A549 (cell line): ENCODE data around the gene PRF1. TPM values are rescaled to one million over a fixed set of nuclear protein-coding genes. Genes with fewer than 3 reads are reported as not detected.

ENCODE experiments used
- ATAC-seq, 2 experiments: fragments of 200-7000 bp in 1 of 2; fragments of >200 bp in 1 of 2; cut with Nextera tagmentation in 1 of 2; cut with Tn5 transposase in 1 of 2; 3 replicates each; pipeline versions ENCODE4 v1.8.0 to v1.9.1; 2018 to 2020; ENCODE audit warnings: mild to moderate bottlenecking in 1 of 2, moderate library complexity in 1 of 2
- CTCF ChIA-PET: fragments of 300-600 bp; sonication (Branson Sonifier 250); formaldehyde crosslinking; extraction: SDS; loops from one replicate; lab custom pipeline; 2021; ENCODE audit warnings: antibody characterized with exemption, inconsistent platforms; lab: Yijun Ruan, JAX
- POLR2A ChIA-PET: fragments of 350-600 bp; formaldehyde crosslinking; extraction: SDS; loops from one replicate; lab custom pipeline; 2021; ENCODE audit warnings: antibody characterized with exemption, inconsistent platforms; lab: Yijun Ruan, JAX
- DNase-seq, 2 experiments: peaks; one replicate each; pipeline versions ENCODE4 v3.0.0 to v3.0.0-alpha.2; 2011 to 2016; ENCODE audit warnings: low read depth in 1 of 2, low spot score in 1 of 2
- FAIRE-seq: peaks from 2 replicates; lab custom pipeline; 2011; peaks lifted over from hg19 to GRCh38; lab: Jason Lieb, UNC
- H3K27ac ChIP-seq, 2 experiments: fragments of >200 bp; sonication (Bioruptor Twin); formaldehyde crosslinking; 3 replicates each; pipeline ENCODE4 v1.5.1; 2016 to 2017
- H3K4me1 ChIP-seq: fragments of >200 bp; sonication (Bioruptor Twin); formaldehyde crosslinking; 3 replicates; pipeline ENCODE4 v1.6.1; 2016
- H3K4me2 ChIP-seq: fragments of >200 bp; sonication (Bioruptor Twin); formaldehyde crosslinking; 3 replicates; pipeline ENCODE4 v1.6.1; 2016
- H3K4me3 ChIP-seq: fragments of >200 bp; sonication (Bioruptor Twin); formaldehyde crosslinking; 3 replicates; pipeline ENCODE4 v1.5.1; 2016
- H3K9me3 ChIP-seq: fragments of >200 bp; sonication (Bioruptor Twin); formaldehyde crosslinking; 3 replicates; pipeline ENCODE4 v1.6.1; 2016
- BCL3 ChIP-seq: fragments of >200 bp; sonication (Bioruptor Twin); formaldehyde crosslinking; IDR thresholded peaks from 3 replicates; pipeline ENCODE4 v1.6.1; 2016
- BHLHE40 ChIP-seq: IDR thresholded peaks from 2 replicates; pipeline ENCODE4 v1.6.1; 2012; ENCODE audit warnings: low read depth, low read length, inconsistent platforms
- CBX8 ChIP-seq: fragments of 200-600 bp; sonication (generic); IDR thresholded peaks from 2 replicates; pipeline ENCODE4 v1.6.1; 2016
- CHD2 ChIP-seq: fragments of 150-350 bp; IDR thresholded peaks from 2 replicates; pipeline ENCODE4 v1.6.1; 2014; ENCODE audit warnings: low read length; ENCODE audit not compliant: partially characterized antibody
- CHD4 ChIP-seq: fragments of 200-600 bp; sonication (generic); IDR thresholded peaks from 2 replicates; pipeline ENCODE4 v1.6.1; 2016; ENCODE audit warnings: antibody characterized with exemption, mild to moderate bottlenecking, borderline replicate concordance
- CTCF ChIP-seq: fragments of >200 bp; sonication (Bioruptor Twin); formaldehyde crosslinking; IDR thresholded peaks from 3 replicates; pipeline ENCODE4 v1.5.1; 2016
- E2F6 ChIP-seq: IDR thresholded peaks from 2 replicates; pipeline ENCODE4 v1.6.1; 2012; ENCODE audit warnings: low read depth, borderline replicate concordance
- EHF ChIP-seq: fragments of 250-450 bp; sonication (Bioruptor Pico); IDR thresholded peaks from 2 replicates; pipeline ENCODE4 v1.5.0; 2020; ENCODE audit warnings: mild to moderate bottlenecking
- EHMT2 ChIP-seq: fragments of 200-600 bp; sonication (generic); IDR thresholded peaks from 2 replicates; pipeline ENCODE4 v1.6.1; 2016; ENCODE audit warnings: antibody characterized with exemption, low read depth, mild to moderate bottlenecking, moderate library complexity
- ESRRA ChIP-seq: fragments of 150-350 bp; IDR thresholded peaks from 2 replicates; pipeline ENCODE4 v1.6.1; 2014; ENCODE audit warnings: mild to moderate bottlenecking, low read length, borderline replicate concordance
- FOSL2 ChIP-seq, 2 experiments: fragments of 450-650 bp in 1 of 2; fragments of >200 bp in 1 of 2; sonication (Bioruptor Twin) in 1 of 2; formaldehyde crosslinking; IDR thresholded peaks; 2 replicates each; pipeline versions ENCODE4 v1.5.0 to v1.6.1; 2016 to 2020; ENCODE audit warnings: mild to moderate bottlenecking in 1 of 2, moderate library complexity in 1 of 2
- FOXS1 ChIP-seq: fragments of 250-450 bp; sonication (Bioruptor Pico); IDR thresholded peaks from 2 replicates; pipeline ENCODE4 v1.5.0; 2020; ENCODE audit warnings: mild to moderate bottlenecking, moderate library complexity
- HDAC2 ChIP-seq: fragments of 200-600 bp; sonication (generic); IDR thresholded peaks from 2 replicates; pipeline ENCODE4 v1.6.1; 2016
- HES2 ChIP-seq: fragments of >200 bp; sonication (Bioruptor Twin); formaldehyde crosslinking; IDR thresholded peaks from 2 replicates; pipeline ENCODE4 v1.6.1; 2016
- HEYL ChIP-seq: fragments of 250-450 bp; sonication (Bioruptor Pico); IDR thresholded peaks from 2 replicates; pipeline ENCODE4 v1.8.0; 2021; ENCODE audit warnings: mild to moderate bottlenecking, moderate library complexity
- JUN ChIP-seq, 2 experiments: fragments of >200 bp; sonication (Bioruptor Twin); formaldehyde crosslinking; IDR thresholded peaks; 2 replicates in 1 of 2; 3 replicates in 1 of 2; pipeline ENCODE4 v1.6.1; 2016 to 2017
- NR3C1 ChIP-seq: fragments of >200 bp; sonication (Bioruptor Twin); formaldehyde crosslinking; IDR thresholded peaks from 3 replicates; pipeline ENCODE4 v1.6.1; 2017
- PHF8 ChIP-seq: fragments of 200-600 bp; sonication (generic); IDR thresholded peaks from 2 replicates; pipeline ENCODE4 v1.6.1; 2016; ENCODE audit warnings: low read depth, mild to moderate bottlenecking, antibody characterized with exemption, moderate library complexity, borderline replicate concordance
- RARB ChIP-seq: fragments of 250-450 bp; sonication (Bioruptor Pico); IDR thresholded peaks from 2 replicates; pipeline ENCODE4 v1.8.0; 2021; ENCODE audit warnings: mild to moderate bottlenecking, moderate library complexity
- RCOR1 ChIP-seq: fragments of 150-350 bp; IDR thresholded peaks from 2 replicates; pipeline ENCODE4 v1.6.1; 2014; ENCODE audit warnings: antibody characterized with exemption, low read length, low read depth
- RNF2 ChIP-seq: fragments of 200-600 bp; sonication (generic); IDR thresholded peaks from 2 replicates; pipeline ENCODE4 v1.6.1; 2016; ENCODE audit warnings: low read depth, mild to moderate bottlenecking, antibody characterized with exemption, moderate library complexity, borderline replicate concordance
- SMC3 ChIP-seq: fragments of >200 bp; sonication (Bioruptor Twin); formaldehyde crosslinking; IDR thresholded peaks from 3 replicates; pipeline ENCODE4 v1.6.1; 2018; ENCODE audit warnings: inconsistent platforms
- SREBF2 ChIP-seq: fragments of 450-650 bp; IDR thresholded peaks from 2 replicates; pipeline ENCODE4 v1.6.1; 2014; ENCODE audit warnings: mild to moderate bottlenecking, moderate library complexity
- ZNF302 ChIP-seq: fragments of 250-450 bp; sonication (Bioruptor Pico); IDR thresholded peaks from 2 replicates; pipeline ENCODE4 v1.9.0; 2021; ENCODE audit warnings: inconsistent platforms, mild to moderate bottlenecking, moderate library complexity
- ZSCAN20 ChIP-seq: fragments of 250-450 bp; sonication (Bioruptor Pico); IDR thresholded peaks from 2 replicates; pipeline ENCODE4 v1.8.0; 2022; ENCODE audit warnings: mild to moderate bottlenecking, moderate library complexity
- WGBS: methylation state at CpG from one replicate; pipeline ENCODE4 v1.1.6; 2017; ENCODE audit errors: missing lambda C conversion rate; 5-methylcytosine and 5-hydroxymethylcytosine counted together
- polyA plus RNA-seq, 4 experiments: library from polyadenylated mRNA; depleted of rRNA in 3 of 4; stranded (reverse); fragments of >200 nt; fragmentation: RNase III in 1 of 4; extraction: RNeasy Plus Mini Kit Qiagen cat#74134 plus additional on column Dnase treatment in 1 of 4; gene quantifications; 2 replicates in 3 of 4; 3 replicates in 1 of 4; pipeline ENCODE4 v1.2.3, GENCODE V29; 2011 to 2017

Gene PRF1
- polyA plus RNA-seq, 2 of the 4 experiments (the other 2 are of a cell fraction) = not detected

- ATAC-seq = no peak
- DNase-seq = no peak
- H3K4me3 ChIP-seq = no peak overlapping the region
- H3K9me3 ChIP-seq = no peaks in the 10 kb centered on the region
- TF ChIP-seq CHD2 (no peak), ZSCAN20 (CRISPR knock-in tag) (no peak), FOXS1 (CRISPR knock-in tag) (no peak), HEYL (CRISPR knock-in tag) (no peak), SMC3 (no peak), JUN (IDR thresholded peaks at IDR 0.05) (no peak), RCOR1 (no peak), BHLHE40 (no peak), PHF8 (no peak), EHMT2 (no peak), CTCF (no peak)
- H3K4me1 ChIP-seq = no peaks in the 10 kb centered on the region
- POLR2A ChIA-PET = no interaction called here
- H3K4me2 ChIP-seq = no peak overlapping the region
- no peak for FAIRE-seq
- WGBS = 48% methylated on average over 8 of the region's 8 CpGs
- CTCF ChIA-PET = interaction anchor here (0.7 to 1.9 kb wide), 4 partner anchors 11 to 115 kb away, joined by 3 to 5 read pairs (median 3); no protein-coding TSS in a partner anchor
- H3K27ac ChIP-seq = no peak overlapping the region
Measured at GRCh38 chr10:70586348-70586930, 16.1 kb downstream of the PRF1 start.

- FAIRE-seq = no peak
- Histone ChIP-seq H3K27ac (no peak overlapping the region), H3K4me3 (no peak overlapping the region), H3K4me1 (no peaks in the 10 kb centered on the region), H3K4me2 (no peak overlapping the region), H3K9me3 (no peaks in the 10 kb centered on the region)
- no peak for ATAC-seq
- 55% methylated on average over 7 of the region's 8 CpGs for whole genome bisulfite sequencing
- TF ChIP-seq ESRRA (no peak), CHD2 (no peak), SREBF2 (no peak), SMC3 (no peak), HEYL (CRISPR knock-in tag) (no peak), ZSCAN20 (CRISPR knock-in tag) (no peak), BCL3 (no peak), JUN (IDR thresholded peaks at IDR 0.05) (no peak), HDAC2 (no peak), CBX8 (no peak), ZNF302 (CRISPR knock-in tag) (no peak), HES2 (no peak), FOSL2 (IDR thresholded peaks at IDR 0.05) (no peak), FOSL2 (CRISPR knock-in tag; IDR thresholded peaks at IDR 0.05) (no peak), RCOR1 (no peak), RARB (CRISPR knock-in tag) (no peak), NR3C1 (no peak), E2F6 (no peak), RNF2 (no peak), CHD4 (no peak), EHF (CRISPR knock-in tag) (no peak)
- ChIA-PET POLR2A (no interaction called here), CTCF (interaction anchor here (0.7 to 2.1 kb wide), 4 partner anchors 12 to 36 kb away, joined by 3 to 6 read pairs (median 4); no protein-coding TSS in a partner anchor)
- no peak for DNase-seq
Measured at GRCh38 chr10:70585578-70586169, 16.9 kb downstream of the PRF1 start.
